Central memory CD8-positive, alpha-beta T cell (primary cell): ENCODE measurements around the gene ARL5C.
A peak's percentile ranks its signal among the peaks of the same experiment; 100 is the strongest.
"Not testable (repeated sequence)": the region's sequence is repeated elsewhere in the genome, so short reads cannot be mapped to it uniquely, and the experiment has no call there.

ENCODE experiments used
- ATAC-seq: fragments of 150-1000 bp; cut with Tn5 transposase; replicated peaks from 2 replicates; pipeline ENCODE4 v1.10.0; 2022; ENCODE audit warnings: mild to moderate bottlenecking, moderate FRiP score, moderate number of reproducible peaks; ENCODE audit not compliant: poor library complexity, severe bottlenecking; ENCODE audit errors: extremely low read depth
- DNase-seq, 2 donors: peaks; one replicate each; pipeline ENCODE4 v3.0.0; 2021; ENCODE audit warnings: low spot score in 2 of 2
- H3K27ac Mint-ChIP-seq: one replicate; pipeline ENCODE4 v1.8.0; 2022; ENCODE audit warnings: low read depth, mild to moderate bottlenecking, moderate library complexity, mixed read lengths
- H3K27me3 Mint-ChIP-seq: one replicate; pipeline ENCODE4 v1.8.0; 2022; ENCODE audit warnings: mixed read lengths
- H3K36me3 Mint-ChIP-seq: one replicate; pipeline ENCODE4 v1.8.0; 2022; ENCODE audit warnings: mild to moderate bottlenecking, moderate library complexity, mixed read lengths; ENCODE audit not compliant: insufficient read depth
- H3K4me1 Mint-ChIP-seq: one replicate; pipeline ENCODE4 v1.8.0; 2022; ENCODE audit warnings: mixed read lengths
- H3K4me3 Mint-ChIP-seq: one replicate; pipeline ENCODE4 v1.8.0; 2022; ENCODE audit warnings: mild to moderate bottlenecking, moderate library complexity, mixed read lengths
- H3K9me3 Mint-ChIP-seq: one replicate; pipeline ENCODE4 v1.8.0; 2022; ENCODE audit warnings: mixed read lengths

ARL5C gene

GRCh38 chr17:39141294-39141693 is 24.7 kb downstream of the ARL5C start:
- no peak overlapping the region for H3K27ac Mint-ChIP-seq
- no peak overlapping the region for H3K4me3 Mint-ChIP-seq
- H3K36me3 Mint-ChIP-seq: peaks cover 2% of the 10 kb centered on the region
- H3K4me1 Mint-ChIP-seq: peaks cover 11% of the 10 kb centered on the region
- no peaks in the 10 kb centered on the region for H3K9me3 Mint-ChIP-seq
- ATAC-seq (no peak), DNase-seq (no peak)
- H3K27me3 Mint-ChIP-seq: no peaks in the 10 kb centered on the region

- H3K9me3 Mint-ChIP-seq: no peaks in the 10 kb centered on the region
- no peaks in the 10 kb centered on the region for H3K27me3 Mint-ChIP-seq
- H3K4me3 Mint-ChIP-seq: no peak overlapping the region
- H3K36me3 Mint-ChIP-seq: peaks cover 2% of the 10 kb centered on the region
- ATAC-seq (no peak), DNase-seq (no peak)
- H3K4me1 Mint-ChIP-seq: peaks cover 11% of the 10 kb centered on the region
- H3K27ac Mint-ChIP-seq: no peak overlapping the region
These were observed 26.4 kb downstream of the ARL5C start for GRCh38 chr17:39139561-39139960.

- ATAC-seq: no peak
- DNase-seq: no peak
- peak overlapping the region; percentile 65 for H3K27ac Mint-ChIP-seq
These were observed 26.8 kb downstream of the ARL5C start for GRCh38 chr17:39139161-39139511.

GRCh38 chr17:39138431-39139160 is 27.4 kb downstream of the ARL5C start:
- Mint-ChIP-seq H3K9me3 (no peaks in the 10 kb centered on the region), H3K4me1 (peaks cover 11% of the 10 kb centered on the region), H3K4me3 (no peak overlapping the region), H3K27me3 (no peaks in the 10 kb centered on the region), H3K27ac (peak overlapping the region; percentile 65), H3K36me3 (peaks cover 2% of the 10 kb centered on the region)
- ATAC-seq: peak; percentile 85
- no peak for DNase-seq

More at GRCh38 chr17:39139161-39139511, 26.8 kb downstream of the ARL5C start:
- no peaks in the 10 kb centered on the region for H3K9me3 Mint-ChIP-seq
- no peak overlapping the region for H3K4me3 Mint-ChIP-seq
- H3K4me1 Mint-ChIP-seq: peaks cover 11% of the 10 kb centered on the region
- H3K27me3 Mint-ChIP-seq: no peaks in the 10 kb centered on the region
- peaks cover 2% of the 10 kb centered on the region for H3K36me3 Mint-ChIP-seq

- H3K4me3 Mint-ChIP-seq: no peak overlapping the region
- ATAC-seq (no peak), DNase-seq (no peak)
- peaks cover 11% of the 10 kb centered on the region for H3K4me1 Mint-ChIP-seq
- peaks cover 2% of the 10 kb centered on the region for H3K36me3 Mint-ChIP-seq
- no peaks in the 10 kb centered on the region for H3K27me3 Mint-ChIP-seq
- H3K27ac Mint-ChIP-seq: no peak overlapping the region
- H3K9me3 Mint-ChIP-seq: no peaks in the 10 kb centered on the region
These were observed 31.1 kb downstream of the ARL5C start for GRCh38 chr17:39134878-39135277.

GRCh38 chr17:39132192-39132610 is 33.8 kb downstream of the ARL5C start:
- DNase-seq (no peak), ATAC-seq (no peak)
- peak overlapping the region; percentile 50 for H3K27ac Mint-ChIP-seq
- no peaks in the 10 kb centered on the region for H3K9me3 Mint-ChIP-seq
- H3K4me3 Mint-ChIP-seq: no peak overlapping the region
- no peaks in the 10 kb centered on the region for H3K4me1 Mint-ChIP-seq
- no peaks in the 10 kb centered on the region for H3K36me3 Mint-ChIP-seq
- no peaks in the 10 kb centered on the region for H3K27me3 Mint-ChIP-seq

- Mint-ChIP-seq H3K27ac (no peak overlapping the region), H3K9me3 (no peaks in the 10 kb centered on the region), H3K4me3 (no peak overlapping the region), H3K4me1 (no peaks in the 10 kb centered on the region), H3K36me3 (no peaks in the 10 kb centered on the region), H3K27me3 (no peaks in the 10 kb centered on the region)
- ATAC-seq (no peak), DNase-seq (no peak)
These were observed 34.3 kb downstream of the ARL5C start for GRCh38 chr17:39131616-39132015.

GRCh38 chr17:39130205-39130604 is 35.8 kb downstream of the ARL5C start:
- no peaks in the 10 kb centered on the region for H3K4me1 Mint-ChIP-seq
- no peaks in the 10 kb centered on the region for H3K9me3 Mint-ChIP-seq
- H3K27me3 Mint-ChIP-seq: no peaks in the 10 kb centered on the region
- ATAC-seq (no peak), DNase-seq (no peak)
- no peak overlapping the region for H3K4me3 Mint-ChIP-seq
- no peak overlapping the region for H3K27ac Mint-ChIP-seq
- no peaks in the 10 kb centered on the region for H3K36me3 Mint-ChIP-seq

- not testable (repeated sequence) for H3K4me1 Mint-ChIP-seq, H3K4me3 Mint-ChIP-seq, H3K27me3 Mint-ChIP-seq
These were observed 36.4 kb downstream of the ARL5C start for GRCh38 chr17:39129544-39129943.

GRCh38 chr17:39126436-39126835 is 39.5 kb downstream of the ARL5C start:
- Mint-ChIP-seq H3K36me3 (no peaks in the 10 kb centered on the region), H3K27me3 (no peaks in the 10 kb centered on the region), H3K9me3 (no peaks in the 10 kb centered on the region), H3K4me1 (no peaks in the 10 kb centered on the region), H3K4me3 (no peak overlapping the region), H3K27ac (no peak overlapping the region)
- no peak for DNase-seq
- no peak for ATAC-seq

More at GRCh38 chr17:39129544-39129943, 36.4 kb downstream of the ARL5C start:
- not testable (repeated sequence) for H3K9me3 Mint-ChIP-seq, ATAC-seq, H3K36me3 Mint-ChIP-seq, DNase-seq
- H3K27ac Mint-ChIP-seq: peak overlapping the region; percentile 88

GRCh38 chr17:39125143-39125875 is 40.7 kb downstream of the ARL5C start:
- Mint-ChIP-seq H3K27me3 (no peaks in the 10 kb centered on the region), H3K9me3 (no peaks in the 10 kb centered on the region), H3K27ac (no peak overlapping the region), H3K4me3 (no peak overlapping the region), H3K36me3 (no peaks in the 10 kb centered on the region), H3K4me1 (no peaks in the 10 kb centered on the region)
- no peak for ATAC-seq
- DNase-seq: no peak

GRCh38 chr17:39123627-39124026 is 42.3 kb downstream of the ARL5C start:
- H3K4me3 Mint-ChIP-seq: no peak overlapping the region
- H3K27me3 Mint-ChIP-seq: no peaks in the 10 kb centered on the region
- ATAC-seq (no peak), DNase-seq (no peak)
- no peaks in the 10 kb centered on the region for H3K9me3 Mint-ChIP-seq
- H3K4me1 Mint-ChIP-seq: peaks cover 2% of the 10 kb centered on the region
- H3K27ac Mint-ChIP-seq: no peak overlapping the region
- no peaks in the 10 kb centered on the region for H3K36me3 Mint-ChIP-seq

GRCh38 chr17:39122991-39123390 is 43.0 kb downstream of the ARL5C start:
- H3K9me3 Mint-ChIP-seq: no peaks in the 10 kb centered on the region
- no peak overlapping the region for H3K4me3 Mint-ChIP-seq
- H3K4me1 Mint-ChIP-seq: peaks cover 8% of the 10 kb centered on the region
- no peaks in the 10 kb centered on the region for H3K27me3 Mint-ChIP-seq
- H3K27ac Mint-ChIP-seq: no peak overlapping the region
- no peaks in the 10 kb centered on the region for H3K36me3 Mint-ChIP-seq
- DNase-seq (no peak), ATAC-seq (no peak)
